SK-N-MC (cell line): ENCODE data around the gene SGPL1.

Experiments
- DNase-seq: peaks from one replicate; pipeline ENCODE4 v3.0.0-alpha.2; 2011; ENCODE audit warnings: low read depth, low spot score
- H3K27ac ChIP-seq: fragments of 200-600 bp; sonication (generic); 2 replicates; pipeline ENCODE4 v1.5.1; 2016; ENCODE audit warnings: mixed run types
- H3K36me3 ChIP-seq: fragments of 200-600 bp; sonication (generic); 2 replicates; pipeline ENCODE4 v1.6.1; 2017; ENCODE audit warnings: antibody characterized with exemption, low read length, mixed read lengths; ENCODE audit not compliant: insufficient read depth
- H3K4me3 ChIP-seq: fragments of 200-600 bp; sonication (generic); 2 replicates; pipeline ENCODE4 v1.5.1; 2016
- H3K9ac ChIP-seq: fragments of 200-600 bp; sonication (generic); 2 replicates; pipeline ENCODE4 v1.8.0; 2017; ENCODE audit warnings: mixed run types, mixed read lengths; ENCODE audit not compliant: insufficient read length
- H3K9me3 ChIP-seq: fragments of 200-600 bp; sonication (generic); 2 replicates; pipeline ENCODE4 v1.6.1; 2017; ENCODE audit warnings: low read depth, mild to moderate bottlenecking, antibody characterized with exemption, low read length, moderate library complexity, mixed read lengths
- EZH2 ChIP-seq: fragments of 200-600 bp; sonication (generic); IDR thresholded peaks from one replicate; pipeline ENCODE4 v1.6.1; 2017; ENCODE audit warnings: antibody characterized with exemption
- FOXP2 ChIP-seq: optimal IDR thresholded peaks from 2 replicates; pipeline ENCODE3; 2011; ENCODE audit warnings: mild to moderate bottlenecking, moderate library complexity; ENCODE audit not compliant: insufficient read depth; ENCODE audit errors: extremely low read length, control extremely low read depth
- POLR2AphosphoS5 ChIP-seq: IDR thresholded peaks from 2 replicates; pipeline ENCODE4 v1.6.1; 2012; ENCODE audit warnings: mild to moderate bottlenecking, low read depth, low read length, borderline replicate concordance

SGPL1 gene

DNA sequence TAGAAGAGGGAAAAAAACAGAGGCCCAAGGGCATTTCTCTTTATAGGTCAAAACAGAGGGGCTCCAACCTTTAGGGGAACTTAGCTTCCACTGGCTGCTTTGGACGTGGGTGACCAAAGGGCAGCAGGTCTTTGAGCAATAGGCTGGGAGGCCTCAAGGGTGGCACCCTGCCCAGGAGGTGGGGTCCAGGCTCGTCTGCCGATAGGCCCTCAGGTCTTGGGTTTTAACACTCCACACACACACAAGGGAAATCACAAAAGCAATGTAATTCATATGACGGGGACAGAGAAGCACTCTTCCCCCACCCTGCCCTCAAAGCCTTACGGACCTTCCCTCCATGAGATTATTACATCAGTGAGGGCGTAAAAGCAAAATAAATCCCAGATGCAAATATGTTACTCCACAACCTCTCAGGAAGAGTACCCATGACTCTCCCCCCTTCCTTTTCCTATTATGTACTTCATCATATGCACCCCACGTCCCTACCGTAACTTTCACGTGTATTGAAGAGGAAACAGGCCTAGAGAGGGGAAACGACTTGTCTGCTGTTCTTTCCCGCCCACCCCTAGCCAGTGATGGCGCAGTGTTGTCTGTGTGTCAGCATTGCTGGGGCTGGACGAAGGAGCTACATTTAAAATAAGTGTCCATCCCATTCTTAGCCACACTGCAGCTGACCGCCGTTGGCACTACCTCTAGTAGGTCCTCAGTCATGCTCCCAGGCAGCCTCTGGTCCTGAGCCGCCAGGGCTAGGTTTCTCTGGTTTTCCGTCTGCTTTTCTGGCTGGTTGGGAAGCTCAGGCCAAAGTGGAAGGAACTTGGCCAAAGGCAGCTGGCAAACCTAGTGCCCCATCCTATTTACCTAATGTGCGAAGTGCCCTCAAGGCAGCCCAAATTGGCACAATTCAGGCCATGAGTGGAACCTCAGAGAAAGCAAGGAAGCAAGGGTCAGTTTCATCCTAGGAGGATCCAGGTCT, 70.5 kb downstream of the SGPL1 start:
- no peak overlapping the region for H3K9ac ChIP-seq
- no peak for DNase-seq
- no peak overlapping the region for H3K4me3 ChIP-seq
- H3K36me3 ChIP-seq = no peaks in the 10 kb centered on the region; the same call in 1 of the 2 replicates
- no peak for TF ChIP-seq EZH2
- TF ChIP-seq POLR2AphosphoS5 = no peak
- no peaks in the 10 kb centered on the region for H3K9me3 ChIP-seq
- peak overlapping the region; percentile 71 for H3K27ac ChIP-seq

DNA sequence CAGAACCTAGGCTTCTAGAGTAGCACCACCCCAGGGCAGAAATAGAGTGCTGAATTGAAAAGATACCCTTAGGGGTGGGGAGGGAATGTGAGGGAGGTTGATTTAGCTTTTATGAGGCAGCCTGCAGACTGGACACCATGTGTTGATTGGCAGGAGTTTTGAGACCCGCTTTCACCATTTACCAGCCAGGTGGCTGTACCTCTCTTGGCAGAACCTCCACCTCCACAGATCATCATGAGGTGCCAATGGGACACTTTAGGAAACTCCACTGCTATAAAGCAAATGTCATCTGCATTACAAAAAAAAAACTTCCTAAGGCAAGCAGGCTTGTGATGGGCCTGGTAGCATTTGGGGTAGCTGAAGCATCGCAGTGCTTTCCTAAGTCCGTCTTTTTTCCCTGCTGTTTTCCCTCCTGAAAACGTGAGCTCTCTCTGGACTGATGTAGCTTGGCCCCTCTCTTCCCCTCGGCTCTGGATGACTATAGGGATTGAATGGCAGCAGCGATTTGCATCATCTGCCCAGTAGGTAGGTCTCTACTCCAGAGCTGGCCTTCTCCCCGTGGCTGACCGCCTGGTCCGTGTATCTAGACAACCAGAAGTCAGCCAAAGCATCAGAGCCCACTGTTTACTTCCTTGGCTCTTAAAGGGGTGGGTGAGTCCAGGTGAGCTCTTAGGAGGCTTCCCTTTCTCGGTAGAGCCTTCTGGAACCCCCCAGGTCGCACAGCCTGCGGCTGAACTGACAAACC, 71.3 kb downstream of the SGPL1 start:
- Histone ChIP-seq H3K27ac (no peak overlapping the region), H3K36me3 (no peaks in the 10 kb centered on the region; the same call in 1 of the 2 replicates), H3K4me3 (peak overlapping the region; percentile 78), H3K9ac (no peak overlapping the region), H3K9me3 (no peaks in the 10 kb centered on the region)
- TF ChIP-seq FOXP2 = no peak
- TF ChIP-seq EZH2 = no peak
- TF ChIP-seq POLR2AphosphoS5 = no peak
- DNase-seq = no peak

- H3K36me3 ChIP-seq = no peaks in the 10 kb centered on the region; the same call in 1 of the 2 replicates
- H3K9ac ChIP-seq = peak within 1 kb of the TSS; percentile 55
- no peak within 1 kb of the TSS for H3K27ac ChIP-seq
- no peak for DNase-seq
- peak within 1 kb of the TSS; percentile 78 for H3K4me3 ChIP-seq
- H3K9me3 ChIP-seq = no peaks in the 10 kb centered on the region
- TF ChIP-seq FOXP2 (no peak), EZH2 (no peak), POLR2AphosphoS5 (no peak)
These were observed 72.4 kb downstream of the SGPL1 start, which contains the start of gene PCBD1 for GRCh38 chr10:70887804-70888800. Gene PCBD1, minus strand, starts transcription at chr10:70888565. Its CDS starts 32 bp downstream, at chr10:70888533.

DNA sequence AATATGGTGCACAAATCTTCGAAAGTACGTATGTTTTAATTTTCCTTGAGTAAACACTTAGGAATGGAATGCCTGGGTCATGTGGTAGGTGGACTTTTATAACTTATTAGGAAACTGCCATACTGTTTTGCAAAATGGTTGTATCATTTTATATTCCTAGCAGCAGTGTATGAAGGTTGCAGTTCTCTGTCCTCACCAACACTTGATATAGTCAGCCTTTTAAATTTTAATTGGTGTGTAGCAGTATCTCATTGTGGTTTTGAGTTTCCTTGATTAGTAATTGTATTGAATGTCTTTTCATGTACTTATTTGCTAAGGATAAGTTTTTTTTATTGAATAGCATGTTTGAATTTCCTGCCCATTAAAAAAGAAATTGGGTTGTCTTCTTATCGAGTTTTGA, 73.5 kb downstream of the SGPL1 start:
- TF ChIP-seq POLR2AphosphoS5 (no peak), FOXP2 (no peak), EZH2 (no peak)
- no peak overlapping the region for H3K4me3 ChIP-seq
- H3K36me3 ChIP-seq = no peaks in the 10 kb centered on the region
- no peaks in the 10 kb centered on the region for H3K9me3 ChIP-seq
- no peak for DNase-seq
- H3K27ac ChIP-seq = no peak overlapping the region
- H3K9ac ChIP-seq = no peak overlapping the region

- DNase-seq = no peak
- TF ChIP-seq POLR2AphosphoS5 = no peak
- TF ChIP-seq EZH2 = no peak
- TF ChIP-seq FOXP2 = no peak
- no peak overlapping the region for H3K4me3 ChIP-seq
- H3K36me3 ChIP-seq = no peaks in the 10 kb centered on the region
- no peak overlapping the region for H3K9ac ChIP-seq
- no peak overlapping the region for H3K27ac ChIP-seq
- no peaks in the 10 kb centered on the region for H3K9me3 ChIP-seq
These were observed 75.2 kb downstream of the SGPL1 start for GRCh38 chr10:70890917-70891431.

DNA sequence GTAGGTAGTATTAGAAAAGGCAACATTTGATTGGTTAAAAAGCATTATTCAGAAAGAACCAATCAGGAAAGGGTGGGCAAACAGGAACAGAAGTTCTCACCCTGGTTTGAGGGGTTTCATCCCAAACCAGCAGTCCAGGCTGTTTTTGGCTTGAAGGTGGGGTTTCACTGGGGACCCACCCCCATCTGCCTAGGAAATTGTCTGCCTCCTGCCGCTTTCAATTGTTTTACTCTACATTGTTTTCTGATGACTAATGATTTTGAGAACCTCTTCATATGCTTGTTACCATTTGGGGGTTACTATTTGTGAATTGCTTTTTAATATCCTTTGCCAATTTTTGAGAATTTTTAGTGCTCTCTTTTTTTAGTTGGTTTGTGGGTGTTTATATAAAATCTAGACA, 75.9 kb downstream of the SGPL1 start:
- TF ChIP-seq EZH2 (no peak), FOXP2 (no peak), POLR2AphosphoS5 (no peak)

DNA sequence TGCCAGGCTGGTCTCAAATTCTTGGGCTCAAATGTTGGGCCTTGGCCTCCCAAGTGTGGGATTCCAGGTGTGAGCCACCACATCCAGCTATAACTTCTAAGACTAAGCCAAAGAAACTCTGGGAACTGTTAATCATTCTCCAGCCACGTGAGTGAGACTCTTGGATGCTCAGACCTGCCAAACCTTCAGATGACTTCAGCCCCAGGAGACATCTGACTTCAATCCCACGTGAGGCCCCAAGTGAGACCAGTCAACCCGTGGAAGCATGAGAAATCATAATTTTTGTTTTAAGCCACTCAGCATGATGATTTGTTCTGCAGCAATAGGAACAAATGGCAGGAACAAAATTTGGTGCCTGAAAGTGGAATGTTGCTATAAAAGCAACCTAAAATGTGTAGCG, 76.9 kb downstream of the SGPL1 start:
- Histone ChIP-seq H3K27ac (no peak overlapping the region), H3K36me3 (no peaks in the 10 kb centered on the region), H3K9me3 (no peaks in the 10 kb centered on the region), H3K9ac (no peak overlapping the region), H3K4me3 (no peak overlapping the region)
- DNase-seq = no peak
- TF ChIP-seq POLR2AphosphoS5 = no peak
- no peak for TF ChIP-seq EZH2
- no peak for TF ChIP-seq FOXP2

More for the DNA sequence above, 75.9 kb downstream of the SGPL1 start:
- H3K36me3 ChIP-seq = no peaks in the 10 kb centered on the region
- no peak overlapping the region for H3K4me3 ChIP-seq
- no peak for DNase-seq
- no peak overlapping the region for H3K9ac ChIP-seq
- H3K9me3 ChIP-seq = no peaks in the 10 kb centered on the region
- H3K27ac ChIP-seq = no peak overlapping the region
